Ammon's horn (tissue), 1 donor: Measurements from ENCODE around the gene EDNRA.
A peak's percentile ranks its signal among the peaks of the same experiment; 100 is the strongest.

ENCODE experiments used
- DNase-seq: peaks from one replicate; pipeline ENCODE4 v3.0.0-alpha.2; 2016; ENCODE audit warnings: low spot score

Gene EDNRA

GRCh38 chr4:147589586-147589985, 108.7 kb downstream of the EDNRA start:
- peak; percentile 21 for DNase-seq

GRCh38 chr4:147590249-147590920, 109.5 kb downstream of the EDNRA start:
- DNase-seq = peak; percentile 83

GRCh38 chr4:147591106-147591505, 110.2 kb downstream of the EDNRA start:
- no peak for DNase-seq

- no peak for DNase-seq
Observed at GRCh38 chr4:147594107-147594506, 113.2 kb downstream of the EDNRA start.
